SU-DHL-6 (cell line): Measurements from ENCODE around the gene TBPL1.
"Not testable (repeated sequence)": the region's sequence is repeated elsewhere in the genome, so short reads cannot be mapped to it uniquely, and the experiment has no call there.

Source experiments
- H2AFZ ChIP-seq: fragments of 200-600 bp; sonication (generic); 2 replicates; pipeline ENCODE4 v1.6.1; 2014; ENCODE audit warnings: low read depth, mild to moderate bottlenecking, moderate library complexity, mixed read lengths, antibody characterized with exemption, low read length; ENCODE audit not compliant: severe bottlenecking
- H3F3A ChIP-seq: fragments of 200-600 bp; shearing (Covaris generic); 2 replicates; pipeline ENCODE4 v1.6.0; 2016; ENCODE audit warnings: antibody characterized with exemption, mild to moderate bottlenecking; ENCODE audit not compliant: insufficient read depth
- H3K27ac ChIP-seq: fragments of 200-600 bp; sonication (generic); 2 replicates; pipeline ENCODE4 v1.5.1; 2016; ENCODE audit warnings: low read depth, mild to moderate bottlenecking, low read length, moderate library complexity, mixed read lengths
- H3K27me3 ChIP-seq: fragments of 200-600 bp; sonication (generic), shearing (Covaris generic); 2 replicates; pipeline ENCODE4 v1.6.0; 2014; ENCODE audit warnings: mild to moderate bottlenecking, low read length
- H3K36me3 ChIP-seq: fragments of 200-600 bp; sonication (generic); 2 replicates; pipeline ENCODE4 v1.6.1; 2014; ENCODE audit warnings: mild to moderate bottlenecking, low read length, mixed read lengths
- H3K4me2 ChIP-seq: fragments of 300-600, 200-600 bp; shearing (Covaris generic), sonication (generic); 2 replicates; pipeline ENCODE4 v1.6.0; 2014; ENCODE audit warnings: low read length, low read depth, mild to moderate bottlenecking; ENCODE audit not compliant: poor library complexity, severe bottlenecking
- H3K4me3 ChIP-seq: fragments of 200-600 bp; sonication (generic); 2 replicates; pipeline ENCODE4 v1.5.1; 2014; ENCODE audit warnings: antibody characterized with exemption, low read length, mild to moderate bottlenecking, mixed read lengths; ENCODE audit not compliant: insufficient read depth, poor library complexity, severe bottlenecking
- H3K79me2 ChIP-seq: fragments of 200-600 bp; sonication (generic); 2 replicates; pipeline ENCODE4 v1.6.1; 2014; ENCODE audit warnings: mild to moderate bottlenecking, low read length, moderate library complexity; ENCODE audit not compliant: insufficient read depth
- H3K9ac ChIP-seq: fragments of 200-600 bp; sonication (generic); 2 replicates; pipeline ENCODE4 v1.7.0; 2014; ENCODE audit warnings: mild to moderate bottlenecking, low read length
- H3K9me2 ChIP-seq: fragments of 200-600 bp; sonication (generic); replicated peaks from 2 replicates; pipeline ENCODE4 v1.6.1; 2014; ENCODE audit warnings: low read length; ENCODE audit not compliant: insufficient read depth
- H3K9me3 ChIP-seq: fragments of 200-600 bp; sonication (generic); 2 replicates; pipeline ENCODE4 v1.6.1; 2014; ENCODE audit warnings: low read length, mixed read lengths; ENCODE audit not compliant: insufficient read depth
- H4K20me1 ChIP-seq: fragments of 200-600 bp; sonication (generic); 2 replicates; pipeline ENCODE4 v1.6.1; 2014; ENCODE audit warnings: low read depth, mild to moderate bottlenecking, antibody characterized with exemption, low read length, moderate library complexity, mixed read lengths
- EZH2phosphoT487 ChIP-seq: fragments of 200-600 bp; sonication (generic), shearing (Covaris generic); conservative IDR thresholded peaks from 2 replicates; pipeline ENCODE4 v1.6.1; 2018; ENCODE audit warnings: mild to moderate bottlenecking, antibody characterized with exemption, low read length, moderate library complexity, mixed read lengths
- TF ChIP-seq, protein P1 (sequence below): fragments of 200-600 bp; sonication (generic); IDR thresholded peaks from one replicate; pipeline ENCODE4 v1.5.1; 2017; ENCODE audit warnings: antibody characterized with exemption, mild to moderate bottlenecking, low read length, moderate library complexity; ENCODE audit not compliant: insufficient read depth, poor library complexity, severe bottlenecking

Gene TBPL1

DNA sequence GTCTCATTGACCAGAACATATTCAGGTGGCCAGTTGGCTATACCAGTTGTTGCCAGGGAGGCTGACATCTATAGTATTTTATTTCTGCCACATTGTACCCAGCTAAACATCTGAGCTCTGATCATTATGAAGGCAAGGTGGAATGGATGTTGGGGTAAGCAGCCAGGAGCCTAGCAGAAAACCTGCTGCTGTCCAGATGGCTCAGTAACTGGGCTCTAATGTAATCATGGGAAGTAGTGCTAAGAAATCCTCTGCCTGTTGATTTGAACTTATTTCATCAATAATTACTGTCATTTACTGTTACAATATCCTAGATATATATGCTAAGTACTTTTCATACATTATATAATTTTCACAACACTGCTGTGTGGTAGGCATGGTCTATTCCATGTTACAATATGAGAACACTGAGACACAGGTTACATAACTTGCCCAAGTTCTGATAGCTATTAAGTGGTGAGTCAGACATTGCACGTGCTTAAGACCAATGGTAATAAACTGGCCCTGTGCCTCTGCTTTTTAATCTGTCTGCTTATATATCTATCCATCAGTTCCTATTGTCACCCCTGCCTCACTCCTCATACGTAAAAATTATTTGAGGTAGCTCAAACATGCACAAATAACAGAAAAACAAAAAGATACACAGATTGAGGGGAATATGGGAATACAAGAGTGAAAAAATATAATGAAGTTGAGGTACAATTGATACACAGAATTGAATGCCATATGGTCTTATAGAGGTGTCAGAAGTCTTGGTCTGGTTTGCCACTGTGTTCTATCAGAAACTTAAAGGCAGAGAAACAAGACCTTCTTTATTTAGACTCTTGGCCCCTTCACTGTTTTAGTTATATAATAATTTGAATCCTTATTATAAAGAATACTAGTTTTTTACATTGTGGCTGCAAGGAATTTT, 25.2 kb downstream of the TBPL1 start:
- TF ChIP-seq EZH2phosphoT487 = no peak
- TF ChIP-seq, protein P1, sequence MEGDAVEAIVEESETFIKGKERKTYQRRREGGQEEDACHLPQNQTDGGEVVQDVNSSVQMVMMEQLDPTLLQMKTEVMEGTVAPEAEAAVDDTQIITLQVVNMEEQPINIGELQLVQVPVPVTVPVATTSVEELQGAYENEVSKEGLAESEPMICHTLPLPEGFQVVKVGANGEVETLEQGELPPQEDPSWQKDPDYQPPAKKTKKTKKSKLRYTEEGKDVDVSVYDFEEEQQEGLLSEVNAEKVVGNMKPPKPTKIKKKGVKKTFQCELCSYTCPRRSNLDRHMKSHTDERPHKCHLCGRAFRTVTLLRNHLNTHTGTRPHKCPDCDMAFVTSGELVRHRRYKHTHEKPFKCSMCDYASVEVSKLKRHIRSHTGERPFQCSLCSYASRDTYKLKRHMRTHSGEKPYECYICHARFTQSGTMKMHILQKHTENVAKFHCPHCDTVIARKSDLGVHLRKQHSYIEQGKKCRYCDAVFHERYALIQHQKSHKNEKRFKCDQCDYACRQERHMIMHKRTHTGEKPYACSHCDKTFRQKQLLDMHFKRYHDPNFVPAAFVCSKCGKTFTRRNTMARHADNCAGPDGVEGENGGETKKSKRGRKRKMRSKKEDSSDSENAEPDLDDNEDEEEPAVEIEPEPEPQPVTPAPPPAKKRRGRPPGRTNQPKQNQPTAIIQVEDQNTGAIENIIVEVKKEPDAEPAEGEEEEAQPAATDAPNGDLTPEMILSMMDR = no peak
- Histone ChIP-seq H3K79me2 (peaks cover 60% of the 10 kb centered on the region), H2AFZ (no peak overlapping the region), H3K9me2 (no peaks in the 10 kb centered on the region), H3K4me2 (no peak overlapping the region), H3K4me3 (no peak overlapping the region), H4K20me1 (peaks cover 18% of the 10 kb centered on the region), H3K27ac (no peak overlapping the region), H3K9ac (no peak overlapping the region), H3F3A (no peaks in the 10 kb centered on the region), H3K36me3 (peaks cover 18% of the 10 kb centered on the region; the same call in 1 of the 2 replicates), H3K9me3 (no peaks in the 10 kb centered on the region), H3K27me3 (no peaks in the 10 kb centered on the region)

DNA sequence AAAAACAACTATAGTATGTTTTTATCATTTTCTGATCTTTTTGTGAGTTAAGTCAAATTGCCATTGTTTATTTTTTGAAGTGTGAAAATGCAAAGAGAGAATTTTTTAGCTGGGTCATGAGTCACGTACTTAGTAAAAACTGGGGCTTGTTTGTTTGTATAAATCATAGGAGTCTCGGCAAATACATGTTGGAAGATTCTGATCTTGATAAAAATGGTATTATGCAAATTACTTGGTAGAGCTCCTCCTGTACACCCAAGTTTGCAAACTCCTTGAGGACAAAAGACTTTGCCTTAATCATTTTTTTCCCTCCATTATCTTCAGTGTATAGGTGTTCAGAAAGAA, 25.8 kb downstream of the TBPL1 start:
- Histone ChIP-seq H3K36me3 (peaks cover 22% of the 10 kb centered on the region; the same call in 1 of the 2 replicates), H3K27ac (no peak overlapping the region), H4K20me1 (peaks cover 15% of the 10 kb centered on the region), H3K9me2 (no peaks in the 10 kb centered on the region), H3K4me3 (no peak overlapping the region), H3K4me2 (no peak overlapping the region), H3K27me3 (no peaks in the 10 kb centered on the region), H3F3A (no peaks in the 10 kb centered on the region), H3K9ac (no peak overlapping the region), H2AFZ (no peak overlapping the region), H3K9me3 (no peaks in the 10 kb centered on the region), H3K79me2 (peaks cover 55% of the 10 kb centered on the region)
- no peak for TF ChIP-seq EZH2phosphoT487
- TF ChIP-seq, protein P1 = no peak

DNA sequence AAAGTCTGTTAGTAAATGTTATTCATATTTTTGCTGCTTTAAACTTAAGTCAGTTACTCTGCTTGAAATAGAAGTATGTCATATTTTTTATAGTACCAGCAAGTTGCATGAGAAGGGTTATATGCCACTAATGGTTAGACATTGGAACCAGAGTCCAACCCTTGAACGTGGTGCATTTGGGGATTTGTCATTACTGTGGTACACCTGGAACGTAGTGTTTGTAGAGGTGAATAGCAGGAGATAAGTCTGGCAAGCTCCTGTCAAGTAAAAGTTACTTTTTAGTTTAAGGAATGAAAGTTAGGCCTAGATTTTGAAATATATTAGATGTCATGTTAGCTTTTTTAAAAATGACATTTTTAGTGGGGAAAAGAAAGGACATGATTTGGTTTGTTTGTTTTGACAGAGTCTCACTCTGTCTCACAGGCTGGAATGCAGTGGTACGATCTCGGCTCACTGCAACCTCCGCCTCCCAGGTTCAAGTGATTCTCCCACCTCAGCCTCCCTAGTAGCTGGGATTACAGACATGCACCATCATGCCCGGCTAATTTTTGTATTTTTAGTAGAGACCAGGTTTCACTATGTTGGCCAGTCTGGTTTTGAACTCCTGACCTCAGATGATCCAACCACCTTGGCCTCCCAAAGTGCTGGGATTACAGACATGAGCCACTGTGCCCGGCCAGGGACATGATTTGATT, 26.4 kb downstream of the TBPL1 start:
- H3K9me3 ChIP-seq, H2AFZ ChIP-seq, H3F3A ChIP-seq, H3K27me3 ChIP-seq, H3K9ac ChIP-seq, H3K4me2 ChIP-seq, H3K9me2 ChIP-seq, H3K27ac ChIP-seq, H3K4me3 ChIP-seq: not testable (repeated sequence)
- Histone ChIP-seq H3K36me3 (peaks cover 25% of the 10 kb centered on the region; the same call in 1 of the 2 replicates), H4K20me1 (peaks cover 15% of the 10 kb centered on the region), H3K79me2 (peaks cover 50% of the 10 kb centered on the region)

DNA sequence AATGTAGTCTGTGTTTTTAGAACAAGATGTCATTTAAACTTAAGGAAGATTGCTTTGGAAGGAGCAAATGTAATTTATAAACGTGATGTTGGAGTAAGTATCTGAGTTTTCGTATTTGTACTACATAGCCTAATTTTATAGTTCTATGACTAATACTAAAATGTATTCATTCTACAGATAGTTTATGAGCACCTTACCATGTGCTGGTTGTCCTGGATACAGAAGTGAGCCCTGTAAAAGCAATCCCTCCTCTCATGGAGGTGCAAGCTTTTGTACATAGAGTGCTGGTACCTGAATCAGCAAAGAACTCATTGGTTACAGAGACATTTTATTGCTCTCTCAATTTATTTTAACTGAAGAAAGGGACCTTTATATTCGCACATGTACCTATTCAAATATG, 27.1 kb downstream of the TBPL1 start:
- Histone ChIP-seq H3F3A (no peaks in the 10 kb centered on the region), H2AFZ (no peak overlapping the region), H3K27me3 (no peaks in the 10 kb centered on the region), H3K9me2 (no peaks in the 10 kb centered on the region), H3K36me3 (peaks cover 29% of the 10 kb centered on the region; the same call in 1 of the 2 replicates), H3K27ac (no peak overlapping the region), H3K79me2 (peaks cover 42% of the 10 kb centered on the region), H3K9ac (no peak overlapping the region), H4K20me1 (peaks cover 12% of the 10 kb centered on the region), H3K4me2 (no peak overlapping the region), H3K9me3 (no peaks in the 10 kb centered on the region), H3K4me3 (no peak overlapping the region)
- TF ChIP-seq, protein P1 = no peak
- TF ChIP-seq EZH2phosphoT487 = no peak
